ENCODE results near the gene MOSPD3. TPM values are rescaled to one million over a fixed set of nuclear protein-coding genes. Genes with fewer than 3 reads are reported as not detected.
A peak's percentile ranks its signal among the peaks of the same experiment; 100 is the strongest.

The MOSPD3 gene
- total and polyA plus RNA-seq, 2 of the 13 experiments (the other 11 are each of a cell fraction or from before 2014, with no cell fraction given), result 7.6 to 8.8 TPM

GRCh38 chr7:100655908-100656674 lies 43.8 kb downstream of the MOSPD3 start, which contains the start of gene ACTL6B (continued):
- TF ChIP-seq PLRG1 (conservative IDR thresholded peaks at IDR 0.05) (no peak), SAP130 (CRISPR knock-in tag; IDR thresholded peaks at IDR 0.05; ENCODE audit: low read depth) (peak; percentile 82), CHCHD3 (CRISPR knock-in tag; IDR thresholded peaks at IDR 0.05) (0 out of 2 replicates have a peak, but pooled peaks have one; percentile 69), RBAK (CRISPR knock-in tag; IDR thresholded peaks at IDR 0.05) (0 out of 2 replicates have a peak, but pooled peaks have one; percentile 21), NFE2L2 (IDR thresholded peaks at IDR 0.05; ENCODE audit: low read length) (no peak), ELF3 (CRISPR knock-in tag; IDR thresholded peaks at IDR 0.05) (peak; percentile 45; the same call in 1 of the 2 replicates), BORCS8-MEF2B (CRISPR knock-in tag; IDR thresholded peaks at IDR 0.05) (peak; percentile 93), MYPOP (CRISPR knock-in tag; IDR thresholded peaks at IDR 0.05) (no peak), MEIS2 (CRISPR knock-in tag; IDR thresholded peaks at IDR 0.05) (peak; percentile 80; the same call in 1 of the 2 replicates), SP4 (CRISPR knock-in tag; IDR thresholded peaks at IDR 0.05) (no peak), ZBTB40 (IDR thresholded peaks at IDR 0.05) (no peak), ZBTB40 (CRISPR knock-in tag; IDR thresholded peaks at IDR 0.05) (peak; percentile 52; the same call in 1 of the 2 replicates), IRF2 (CRISPR knock-in tag; IDR thresholded peaks at IDR 0.05) (0 out of 2 replicates have a peak, but pooled peaks have one; percentile 51), PAF1 (CRISPR knock-in tag; IDR thresholded peaks at IDR 0.05) (no peak), THAP11 (CRISPR knock-in tag; IDR thresholded peaks at IDR 0.05) (peak; percentile 71), HDAC2 (CRISPR knock-in tag; IDR thresholded peaks at IDR 0.05) (0 out of 2 replicates have a peak, but pooled peaks have one; percentile 26), CREB3 (CRISPR knock-in tag; IDR thresholded peaks at IDR 0.05) (0 out of 2 replicates have a peak, but pooled peaks have one; percentile 75), ZNF7 (CRISPR knock-in tag; IDR thresholded peaks at IDR 0.05) (no peak), ZNF747 (CRISPR knock-in tag; IDR thresholded peaks at IDR 0.05; ENCODE audit: borderline replicate concordance) (peak; percentile 73; the same call in 1 of the 2 replicates), MZF1 (CRISPR knock-in tag; IDR thresholded peaks at IDR 0.05; ENCODE audit: borderline replicate concordance) (no peak), NFYB (CRISPR knock-in tag; IDR thresholded peaks at IDR 0.05) (peak; percentile 72)
